GM18526 (cell line): ENCODE data around the gene RRAGD.

Experiments used
- POLR2A ChIP-seq: IDR thresholded peaks from 3 replicates; pipeline ENCODE4 v1.6.1; 2011; ENCODE audit not compliant: insufficient read length; ENCODE audit errors: extremely low read depth

The RRAGD gene

GRCh38 chr6:89416796-89417195 is 4.7 kb upstream of the RRAGD start:
- no peak for TF ChIP-seq POLR2A

- TF ChIP-seq POLR2A: no peak
Observed at GRCh38 chr6:89415185-89415584, 3.1 kb upstream of the RRAGD start.

GRCh38 chr6:89414215-89414614 is 2.1 kb upstream of the RRAGD start:
- no peak for TF ChIP-seq POLR2A

GRCh38 chr6:89413006-89413400 is 930 bp upstream of the RRAGD start:
- TF ChIP-seq POLR2A: no peak

GRCh38 chr6:89411145-89412070 is 665 bp downstream of the RRAGD start:
- TF ChIP-seq POLR2A: no peak

- TF ChIP-seq POLR2A: no peak
Observed at GRCh38 chr6:89410788-89411144, 1.3 kb downstream of the RRAGD start.

GRCh38 chr6:89410231-89410761 is 1.8 kb downstream of the RRAGD start:
- no peak for TF ChIP-seq POLR2A

- TF ChIP-seq POLR2A: no peak
Observed at GRCh38 chr6:89409461-89410035, 2.5 kb downstream of the RRAGD start.

- no peak for TF ChIP-seq POLR2A
Observed at GRCh38 chr6:89406141-89406540, 5.9 kb downstream of the RRAGD start.

GRCh38 chr6:89404512-89404911 is 7.6 kb downstream of the RRAGD start:
- TF ChIP-seq POLR2A: no peak

- TF ChIP-seq POLR2A: no peak
Observed at GRCh38 chr6:89402776-89403175, 9.3 kb downstream of the RRAGD start.

- no peak for TF ChIP-seq POLR2A
Observed at GRCh38 chr6:89400912-89401399, 11.1 kb downstream of the RRAGD start.

- no peak for TF ChIP-seq POLR2A
Observed at GRCh38 chr6:89400050-89400449, 12.0 kb downstream of the RRAGD start.

GRCh38 chr6:89398762-89399525 is 13.1 kb downstream of the RRAGD start:
- no peak for TF ChIP-seq POLR2A

- TF ChIP-seq POLR2A: no peak
Observed at GRCh38 chr6:89393659-89394058, 18.4 kb downstream of the RRAGD start.
